WTC11 (cell line): Measurements from ENCODE around the gene PLEKHO2. TPM values are rescaled to one million over a fixed set of nuclear protein-coding genes. Genes with fewer than 3 reads are reported as not detected.
A peak's percentile ranks its signal among the peaks of the same experiment; 100 is the strongest.

Source experiments
- ATAC-seq: fragments of 200-7000 bp; cut with Tn5 transposase; 2 replicates; pipeline ENCODE4 v1.10.0; 2021; ENCODE audit warnings: mild to moderate bottlenecking, moderate library complexity
- CTCF ChIA-PET: fragments of 300-600 bp; sonication (Branson Sonifier 250); formaldehyde crosslinking; loops from one replicate; lab custom pipeline; 2021; ENCODE audit warnings: antibody characterized with exemption; lab: Charles Lee
- POLR2A ChIA-PET: fragments of 350-600 bp; sonication (Branson Sonifier 250); formaldehyde crosslinking; loops from one replicate; lab custom pipeline; 2021; ENCODE audit warnings: antibody characterized with exemption; lab: Charles Lee
- DNase-seq: peaks from one replicate; pipeline ENCODE4 v3.0.0; 2021; ENCODE audit warnings: low spot score
- H3K27ac Mint-ChIP-seq: 2 replicates; pipeline ENCODE4 v1.8.0; 2021; ENCODE audit warnings: mixed read lengths
- H3K27me3 Mint-ChIP-seq: 2 replicates; pipeline ENCODE4 v1.8.0; 2021; ENCODE audit warnings: low read depth, mild to moderate bottlenecking, moderate library complexity, mixed read lengths
- H3K36me3 Mint-ChIP-seq: 2 replicates; pipeline ENCODE4 v1.8.0; 2021; ENCODE audit warnings: mixed read lengths
- H3K4me1 Mint-ChIP-seq: 2 replicates; pipeline ENCODE4 v1.8.0; 2022; ENCODE audit warnings: mixed read lengths
- H3K4me3 Mint-ChIP-seq: 2 replicates; pipeline ENCODE4 v1.8.0; 2021; ENCODE audit warnings: mild to moderate bottlenecking, moderate library complexity, mixed read lengths
- H3K9me3 Mint-ChIP-seq: 2 replicates; pipeline ENCODE4 v1.8.0; 2021; ENCODE audit warnings: mixed read lengths
- ATF3 ChIP-seq: sonication (generic); formaldehyde crosslinking; conservative IDR thresholded peaks from 2 replicates; pipeline ENCODE4 v1.8.1; 2022; ENCODE audit warnings: mild to moderate bottlenecking, missing genetic modification reagents
- CTCF ChIP-seq: fragments of 200-600 bp; IDR thresholded peaks from 2 replicates; pipeline ENCODE4 v1.8.0; 2022; ENCODE audit warnings: antibody characterized with exemption
- E2F4 ChIP-seq: sonication (generic); formaldehyde crosslinking; IDR thresholded peaks from 2 replicates; pipeline ENCODE4 v1.8.1; 2022; ENCODE audit warnings: low read depth, mild to moderate bottlenecking, moderate library complexity, missing genetic modification reagents, borderline replicate concordance
- EMX1 ChIP-seq: fragments of 250-450 bp; sonication (Bioruptor Pico); IDR thresholded peaks from 2 replicates; pipeline ENCODE4 v1.8.0; 2021; ENCODE audit warnings: mild to moderate bottlenecking
- FOXJ3 ChIP-seq: sonication (generic); formaldehyde crosslinking; IDR thresholded peaks from 2 replicates; pipeline ENCODE4 v1.9.0; 2021; ENCODE audit warnings: missing genetic modification reagents, mild to moderate bottlenecking, borderline replicate concordance
- KAT7 ChIP-seq: sonication (generic); formaldehyde crosslinking; IDR thresholded peaks from 2 replicates; pipeline ENCODE4 v1.8.1; 2023; ENCODE audit warnings: missing genetic modification reagents, mild to moderate bottlenecking, borderline replicate concordance
- MXD4 ChIP-seq: fragments of 250-450 bp; sonication (Bioruptor Pico); IDR thresholded peaks from 2 replicates; pipeline ENCODE4 v1.8.0; 2021; ENCODE audit warnings: mild to moderate bottlenecking, moderate library complexity, borderline replicate concordance
- NR1H2 ChIP-seq: sonication (generic); formaldehyde crosslinking; IDR thresholded peaks from 2 replicates; pipeline ENCODE4 v1.9.0; 2021; ENCODE audit warnings: mild to moderate bottlenecking, moderate library complexity, missing genetic modification reagents
- ZBTB43 ChIP-seq: sonication (generic); formaldehyde crosslinking; IDR thresholded peaks from 2 replicates; pipeline ENCODE4 v1.8.1; 2023; ENCODE audit warnings: mild to moderate bottlenecking, missing genetic modification reagents
- ZNF121 ChIP-seq: sonication (generic); formaldehyde crosslinking; IDR thresholded peaks from 2 replicates; pipeline ENCODE4 v1.8.0; 2023; ENCODE audit warnings: missing genetic modification reagents
- ZNF232 ChIP-seq: sonication (generic); formaldehyde crosslinking; IDR thresholded peaks from 2 replicates; pipeline ENCODE4 v1.8.0; 2022; ENCODE audit warnings: mild to moderate bottlenecking, missing genetic modification reagents
- ZNF263 ChIP-seq: sonication (generic); formaldehyde crosslinking; IDR thresholded peaks from 2 replicates; pipeline ENCODE4 v1.8.1; 2022; ENCODE audit warnings: low read depth, mild to moderate bottlenecking, moderate library complexity, missing genetic modification reagents
- ZNF423 ChIP-seq: fragments of 250-450 bp; sonication (Bioruptor Pico); IDR thresholded peaks from 2 replicates; pipeline ENCODE4 v2.1.2; 2022; ENCODE audit warnings: mild to moderate bottlenecking, moderate library complexity
- ZNF512 ChIP-seq: sonication (generic); formaldehyde crosslinking; IDR thresholded peaks from 2 replicates; pipeline ENCODE4 v1.8.1; 2022; ENCODE audit warnings: missing genetic modification reagents, borderline replicate concordance
- total RNA-seq: library from RNA; stranded (reverse); gene quantifications from 3 replicates; pipeline ENCODE4 v1.2.3, GENCODE V29; 2021
- TF ChIP-seq, protein P1 (sequence below): sonication (generic); formaldehyde crosslinking; IDR thresholded peaks from 2 replicates; pipeline ENCODE4 v1.8.0; 2022; ENCODE audit warnings: mild to moderate bottlenecking, missing genetic modification reagents
- TF ChIP-seq, protein P2 (sequence below): sonication (generic); formaldehyde crosslinking; IDR thresholded peaks from 2 replicates; pipeline ENCODE4 v1.8.1; 2023; ENCODE audit warnings: mild to moderate bottlenecking, missing genetic modification reagents, moderate library complexity
- TF ChIP-seq, protein P3 (sequence below): fragments of 250-450 bp; sonication (Bioruptor Pico); conservative IDR thresholded peaks from 2 replicates; pipeline ENCODE4 v1.9.0; 2021; ENCODE audit warnings: mild to moderate bottlenecking
- TF ChIP-seq, protein P4 (sequence below): fragments of 250-450 bp; sonication (Bioruptor Pico); IDR thresholded peaks from 2 replicates; pipeline ENCODE4 v1.9.0; 2021; ENCODE audit warnings: mild to moderate bottlenecking
- TF ChIP-seq, protein P5 (sequence below): sonication (generic); formaldehyde crosslinking; IDR thresholded peaks from 2 replicates; pipeline ENCODE4 v1.8.0; 2022; ENCODE audit warnings: missing genetic modification reagents

The PLEKHO2 gene
- total RNA-seq, 1 experiment from 2014 or later: 22.1 TPM

- peaks cover 16% of the 10 kb centered on the region for H3K9me3 Mint-ChIP-seq
- peaks cover 6% of the 10 kb centered on the region; the same call in 1 of the 2 replicates for H3K27me3 Mint-ChIP-seq
- peaks cover 33% of the 10 kb centered on the region for H3K4me1 Mint-ChIP-seq
- no peak for DNase-seq
- no peak for ATAC-seq
- ChIA-PET POLR2A (no interaction called here), CTCF (interaction anchor here (1.4 kb wide), 1 partner anchor 148 kb away, joined by 3 read pairs; no protein-coding TSS in a partner anchor)
- no peak overlapping the region for H3K27ac Mint-ChIP-seq
- H3K36me3 Mint-ChIP-seq: peaks cover 16% of the 10 kb centered on the region
- TF ChIP-seq, protein P1, sequence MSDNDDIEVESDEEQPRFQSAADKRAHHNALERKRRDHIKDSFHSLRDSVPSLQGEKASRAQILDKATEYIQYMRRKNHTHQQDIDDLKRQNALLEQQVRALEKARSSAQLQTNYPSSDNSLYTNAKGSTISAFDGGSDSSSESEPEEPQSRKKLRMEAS (CRISPR knock-in tag): 0 out of 2 replicates have a peak, but pooled peaks have one; percentile 23
- TF ChIP-seq, protein P2, sequence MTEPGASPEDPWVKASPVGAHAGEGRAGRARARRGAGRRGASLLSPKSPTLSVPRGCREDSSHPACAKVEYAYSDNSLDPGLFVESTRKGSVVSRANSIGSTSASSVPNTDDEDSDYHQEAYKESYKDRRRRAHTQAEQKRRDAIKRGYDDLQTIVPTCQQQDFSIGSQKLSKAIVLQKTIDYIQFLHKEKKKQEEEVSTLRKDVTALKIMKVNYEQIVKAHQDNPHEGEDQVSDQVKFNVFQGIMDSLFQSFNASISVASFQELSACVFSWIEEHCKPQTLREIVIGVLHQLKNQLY: no peak
- H3K4me3 Mint-ChIP-seq: no peak overlapping the region
Measured at GRCh38 chr15:64898406-64898805, 56.7 kb downstream of the PLEKHO2 start.

GRCh38 chr15:64901141-64901540 lies 59.4 kb downstream of the PLEKHO2 start:
- ATAC-seq (no peak), DNase-seq (no peak)
- H3K36me3 Mint-ChIP-seq: peaks cover 22% of the 10 kb centered on the region
- CTCF ChIA-PET: no interaction called here
- H3K27ac Mint-ChIP-seq: no peak overlapping the region
- peaks cover 8% of the 10 kb centered on the region; the same call in 1 of the 2 replicates for H3K27me3 Mint-ChIP-seq
- POLR2A ChIA-PET: no interaction called here
- TF ChIP-seq ZNF121 (CRISPR knock-in tag) (no peak), NR1H2 (CRISPR knock-in tag) (no peak), ZNF512 (CRISPR knock-in tag) (no peak), E2F4 (no peak), ZNF263 (CRISPR knock-in tag) (no peak), FOXJ3 (CRISPR knock-in tag) (no peak), ATF3 (no peak), ZNF423 (no peak), MXD4 (no peak), CTCF (no peak), EMX1 (no peak), ZNF232 (no peak), KAT7 (CRISPR knock-in tag) (no peak), ZBTB43 (CRISPR knock-in tag) (no peak)
- TF ChIP-seq, protein P1 (CRISPR knock-in tag): no peak
- TF ChIP-seq, protein P3, sequence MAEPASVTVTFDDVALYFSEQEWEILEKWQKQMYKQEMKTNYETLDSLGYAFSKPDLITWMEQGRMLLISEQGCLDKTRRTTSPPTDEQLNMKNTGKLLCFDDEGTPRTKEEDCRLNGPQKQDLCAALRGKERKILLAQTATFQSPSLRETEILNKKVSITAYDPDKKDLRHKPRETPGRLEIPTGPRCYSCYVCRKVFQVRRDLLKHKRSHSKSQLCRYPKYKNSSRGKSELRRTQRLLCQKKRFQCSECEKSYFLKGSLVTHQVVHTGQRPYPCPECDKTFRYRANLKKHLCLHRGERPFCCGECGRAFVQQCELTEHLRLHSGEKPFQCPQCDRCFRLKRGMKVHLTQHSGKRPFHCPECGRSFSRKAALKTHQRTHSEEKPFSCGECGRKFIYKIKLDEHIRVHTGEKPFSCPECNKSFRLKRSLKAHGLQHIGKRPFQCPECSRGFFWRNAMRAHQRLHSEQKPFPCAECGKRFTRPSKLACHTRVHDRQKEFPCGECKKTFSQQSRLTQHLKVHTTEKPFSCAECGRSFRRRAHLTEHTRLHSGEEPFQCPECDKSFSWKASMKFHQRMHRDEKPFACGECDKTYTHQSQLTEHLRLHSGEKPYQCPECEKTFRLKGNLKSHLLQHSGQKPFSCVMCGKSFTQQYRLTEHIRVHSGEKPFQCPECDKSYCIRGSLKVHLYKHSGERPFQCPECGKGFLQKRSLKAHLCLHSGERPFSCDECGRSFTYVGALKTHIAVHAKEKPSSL: no peak
- TF ChIP-seq, protein P4, sequence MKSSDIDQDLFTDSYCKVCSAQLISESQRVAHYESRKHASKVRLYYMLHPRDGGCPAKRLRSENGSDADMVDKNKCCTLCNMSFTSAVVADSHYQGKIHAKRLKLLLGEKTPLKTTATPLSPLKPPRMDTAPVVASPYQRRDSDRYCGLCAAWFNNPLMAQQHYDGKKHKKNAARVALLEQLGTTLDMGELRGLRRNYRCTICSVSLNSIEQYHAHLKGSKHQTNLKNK (CRISPR knock-in tag): no peak
- TF ChIP-seq, protein P5, sequence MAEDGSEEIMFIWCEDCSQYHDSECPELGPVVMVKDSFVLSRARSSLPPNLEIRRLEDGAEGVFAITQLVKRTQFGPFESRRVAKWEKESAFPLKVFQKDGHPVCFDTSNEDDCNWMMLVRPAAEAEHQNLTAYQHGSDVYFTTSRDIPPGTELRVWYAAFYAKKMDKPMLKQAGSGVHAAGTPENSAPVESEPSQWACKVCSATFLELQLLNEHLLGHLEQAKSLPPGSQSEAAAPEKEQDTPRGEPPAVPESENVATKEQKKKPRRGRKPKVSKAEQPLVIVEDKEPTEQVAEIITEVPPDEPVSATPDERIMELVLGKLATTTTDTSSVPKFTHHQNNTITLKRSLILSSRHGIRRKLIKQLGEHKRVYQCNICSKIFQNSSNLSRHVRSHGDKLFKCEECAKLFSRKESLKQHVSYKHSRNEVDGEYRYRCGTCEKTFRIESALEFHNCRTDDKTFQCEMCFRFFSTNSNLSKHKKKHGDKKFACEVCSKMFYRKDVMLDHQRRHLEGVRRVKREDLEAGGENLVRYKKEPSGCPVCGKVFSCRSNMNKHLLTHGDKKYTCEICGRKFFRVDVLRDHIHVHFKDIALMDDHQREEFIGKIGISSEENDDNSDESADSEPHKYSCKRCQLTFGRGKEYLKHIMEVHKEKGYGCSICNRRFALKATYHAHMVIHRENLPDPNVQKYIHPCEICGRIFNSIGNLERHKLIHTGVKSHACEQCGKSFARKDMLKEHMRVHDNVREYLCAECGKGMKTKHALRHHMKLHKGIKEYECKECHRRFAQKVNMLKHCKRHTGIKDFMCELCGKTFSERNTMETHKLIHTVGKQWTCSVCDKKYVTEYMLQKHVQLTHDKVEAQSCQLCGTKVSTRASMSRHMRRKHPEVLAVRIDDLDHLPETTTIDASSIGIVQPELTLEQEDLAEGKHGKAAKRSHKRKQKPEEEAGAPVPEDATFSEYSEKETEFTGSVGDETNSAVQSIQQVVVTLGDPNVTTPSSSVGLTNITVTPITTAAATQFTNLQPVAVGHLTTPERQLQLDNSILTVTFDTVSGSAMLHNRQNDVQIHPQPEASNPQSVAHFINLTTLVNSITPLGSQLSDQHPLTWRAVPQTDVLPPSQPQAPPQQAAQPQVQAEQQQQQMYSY (CRISPR knock-in tag): no peak
- no peak overlapping the region for H3K4me3 Mint-ChIP-seq
- peaks cover 23% of the 10 kb centered on the region for H3K4me1 Mint-ChIP-seq
- H3K9me3 Mint-ChIP-seq: peaks cover 23% of the 10 kb centered on the region
